Stimulated activated memory B cell treated with anti-CD40 and anti-IgM and Interleukin-4, amounts not matched to agents 10 μg/mL and 1 μg/mL and 100 μg/mL, for 72 hours (primary cell): ENCODE results near the gene CREB3L2.
"Not testable (repeated sequence)": the region's sequence is repeated elsewhere in the genome, so short reads cannot be mapped to it uniquely, and the experiment has no call there.

Experiments
- ATAC-seq: fragments of 150-1000 bp; cut with Tn5 transposase; 2 replicates; pipeline ENCODE4 v1.10.0; 2021
- H3K27ac Mint-ChIP-seq: one replicate; pipeline ENCODE4 v1.8.0; 2022; ENCODE audit warnings: mild to moderate bottlenecking, mixed read lengths
- H3K27me3 Mint-ChIP-seq: one replicate; pipeline ENCODE4 v1.8.0; 2022; ENCODE audit warnings: mixed read lengths
- H3K36me3 Mint-ChIP-seq: one replicate; pipeline ENCODE4 v1.8.0; 2022; ENCODE audit warnings: mixed read lengths
- H3K4me1 Mint-ChIP-seq: one replicate; pipeline ENCODE4 v1.8.0; 2022; ENCODE audit warnings: mixed read lengths
- H3K4me3 Mint-ChIP-seq: one replicate; pipeline ENCODE4 v1.8.0; 2022; ENCODE audit warnings: mild to moderate bottlenecking, moderate library complexity, mixed read lengths
- H3K9me3 Mint-ChIP-seq: one replicate; pipeline ENCODE4 v1.8.0; 2022; ENCODE audit warnings: mixed read lengths

Gene CREB3L2

GRCh38 chr7:137913985-137914384, 87.9 kb downstream of the CREB3L2 start:
- Mint-ChIP-seq H3K4me3 (no peak overlapping the region), H3K9me3 (no peaks in the 10 kb centered on the region), H3K36me3 (peaks cover 37% of the 10 kb centered on the region), H3K27me3 (no peaks in the 10 kb centered on the region), H3K4me1 (no peaks in the 10 kb centered on the region), H3K27ac (no peak overlapping the region)
- no peak for ATAC-seq

DNA sequence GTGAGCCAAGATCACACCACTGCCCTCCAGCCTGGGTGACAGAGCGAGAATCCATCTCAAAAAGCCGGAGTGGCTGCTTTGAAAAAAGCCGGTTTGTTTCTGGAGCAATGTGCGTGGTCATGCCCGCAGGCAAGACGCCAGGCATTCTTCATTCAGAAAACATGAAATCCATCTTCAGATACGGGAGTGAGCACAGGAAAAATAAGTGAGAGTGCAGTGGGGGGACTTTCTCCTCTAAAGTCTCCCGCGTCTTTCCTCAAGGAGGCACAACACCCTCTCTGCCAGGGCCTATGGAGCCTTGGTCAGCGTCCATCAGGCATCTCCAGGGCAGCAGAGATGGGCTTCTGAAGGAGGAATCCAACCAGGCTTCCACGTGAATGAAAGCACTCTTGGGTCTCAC, 92.8 kb downstream of the CREB3L2 start:
- Mint-ChIP-seq H3K4me3 (no peak overlapping the region), H3K27ac (no peak overlapping the region), H3K4me1 (no peaks in the 10 kb centered on the region), H3K36me3 (peaks cover 49% of the 10 kb centered on the region), H3K27me3 (no peaks in the 10 kb centered on the region), H3K9me3 (peaks cover 5% of the 10 kb centered on the region)
- no peak for ATAC-seq

DNA sequence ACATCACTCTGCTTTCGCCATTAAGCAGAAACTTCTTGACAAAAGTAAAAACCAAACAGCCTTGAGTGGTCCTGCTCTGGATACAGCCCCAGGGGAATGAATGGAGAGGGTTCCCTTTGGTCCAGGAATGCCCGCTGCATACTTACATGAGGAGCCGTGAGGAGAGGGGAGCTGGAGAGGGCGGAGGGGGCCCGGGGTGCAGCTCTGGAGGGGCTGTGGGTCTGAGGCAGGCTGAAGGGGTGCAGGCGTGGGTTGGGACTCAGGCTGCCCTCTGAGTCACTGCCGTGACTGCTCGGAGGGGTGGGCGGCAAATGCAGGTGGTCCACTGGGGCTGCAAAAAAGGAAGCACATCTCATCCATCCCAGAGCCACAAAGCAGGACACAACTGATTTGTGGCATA, 93.8 kb downstream of the CREB3L2 start:
- Mint-ChIP-seq H3K4me3 (no peak overlapping the region), H3K4me1 (peaks cover 7% of the 10 kb centered on the region), H3K27ac (no peak overlapping the region), H3K36me3 (peaks cover 49% of the 10 kb centered on the region), H3K27me3 (no peaks in the 10 kb centered on the region), H3K9me3 (peaks cover 5% of the 10 kb centered on the region)
- no peak for ATAC-seq

GRCh38 chr7:137906636-137907035, 95.2 kb downstream of the CREB3L2 start:
- H3K4me1 Mint-ChIP-seq, H3K27me3 Mint-ChIP-seq, ATAC-seq, H3K9me3 Mint-ChIP-seq, H3K4me3 Mint-ChIP-seq, H3K27ac Mint-ChIP-seq: not testable (repeated sequence)
- peaks cover 44% of the 10 kb centered on the region for H3K36me3 Mint-ChIP-seq

GRCh38 chr7:137904833-137905232, 97.1 kb downstream of the CREB3L2 start:
- no peaks in the 10 kb centered on the region for H3K27me3 Mint-ChIP-seq
- no peak overlapping the region for H3K27ac Mint-ChIP-seq
- peaks cover 5% of the 10 kb centered on the region for H3K9me3 Mint-ChIP-seq
- ATAC-seq = no peak
- peaks cover 38% of the 10 kb centered on the region for H3K36me3 Mint-ChIP-seq
- H3K4me3 Mint-ChIP-seq = no peak overlapping the region
- H3K4me1 Mint-ChIP-seq = peaks cover 7% of the 10 kb centered on the region

GRCh38 chr7:137903382-137904169, 98.3 kb downstream of the CREB3L2 start:
- peaks cover 5% of the 10 kb centered on the region for H3K9me3 Mint-ChIP-seq
- no peak overlapping the region for H3K27ac Mint-ChIP-seq
- no peaks in the 10 kb centered on the region for H3K27me3 Mint-ChIP-seq
- H3K4me1 Mint-ChIP-seq = peaks cover 17% of the 10 kb centered on the region
- peak; percentile 84 for ATAC-seq
- H3K36me3 Mint-ChIP-seq = peaks cover 35% of the 10 kb centered on the region
- no peak overlapping the region for H3K4me3 Mint-ChIP-seq

- Mint-ChIP-seq H3K4me3 (no peak overlapping the region), H3K4me1 (peaks cover 29% of the 10 kb centered on the region), H3K9me3 (no peaks in the 10 kb centered on the region), H3K27ac (no peak overlapping the region), H3K27me3 (no peaks in the 10 kb centered on the region), H3K36me3 (peaks cover 21% of the 10 kb centered on the region)
- no peak for ATAC-seq
These were observed 101.7 kb downstream of the CREB3L2 start for GRCh38 chr7:137900137-137900536.

DNA sequence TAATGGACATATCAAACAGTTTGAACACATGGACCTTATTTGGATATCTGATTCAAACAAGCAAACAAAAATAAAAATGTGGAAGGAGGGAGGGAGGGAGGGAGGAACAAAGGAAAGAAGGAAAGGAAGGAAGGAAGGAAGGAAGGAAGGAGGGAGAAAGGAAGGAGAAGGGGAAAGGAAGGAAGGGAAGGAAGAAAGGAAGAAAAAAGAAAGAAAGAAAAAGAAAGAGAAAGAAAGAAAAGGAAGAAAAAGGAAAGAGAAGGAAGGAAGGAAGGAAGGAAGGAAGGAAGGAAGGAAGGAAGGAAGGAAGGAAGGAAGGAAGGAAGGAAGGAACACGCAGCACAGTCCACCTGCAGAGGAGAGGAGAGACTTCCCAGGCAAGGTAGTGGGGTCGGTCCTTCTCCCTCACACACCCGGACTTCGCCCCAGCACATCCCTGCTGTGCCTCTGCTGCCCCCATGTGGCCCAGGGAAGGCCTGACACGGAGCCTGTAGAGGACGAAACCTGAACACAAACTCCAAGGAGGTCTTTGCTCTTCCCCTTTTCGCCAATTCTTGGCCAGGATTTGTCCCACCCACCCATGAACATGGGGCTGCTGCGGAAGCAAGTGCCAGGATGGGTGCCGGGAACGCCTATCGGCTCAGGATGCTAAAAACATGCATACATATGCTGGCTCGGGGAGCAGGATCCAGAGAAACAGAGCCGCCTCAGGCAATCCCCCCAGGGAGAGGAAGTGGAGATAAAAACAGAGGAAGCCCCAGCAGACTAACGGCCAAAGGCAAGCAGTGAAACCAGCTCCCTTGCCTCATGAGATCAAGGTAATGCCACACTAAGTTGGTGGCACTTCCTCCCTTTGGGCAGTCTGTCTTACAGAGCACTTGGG, 102.8 kb downstream of the CREB3L2 start:
- Mint-ChIP-seq H3K4me3 (peak overlapping the region; percentile 67), H3K36me3 (peaks cover 26% of the 10 kb centered on the region), H3K27ac (peak overlapping the region; percentile 41), H3K4me1 (peaks cover 29% of the 10 kb centered on the region), H3K9me3 (no peaks in the 10 kb centered on the region), H3K27me3 (no peaks in the 10 kb centered on the region)
- peak; percentile 92 for ATAC-seq

DNA sequence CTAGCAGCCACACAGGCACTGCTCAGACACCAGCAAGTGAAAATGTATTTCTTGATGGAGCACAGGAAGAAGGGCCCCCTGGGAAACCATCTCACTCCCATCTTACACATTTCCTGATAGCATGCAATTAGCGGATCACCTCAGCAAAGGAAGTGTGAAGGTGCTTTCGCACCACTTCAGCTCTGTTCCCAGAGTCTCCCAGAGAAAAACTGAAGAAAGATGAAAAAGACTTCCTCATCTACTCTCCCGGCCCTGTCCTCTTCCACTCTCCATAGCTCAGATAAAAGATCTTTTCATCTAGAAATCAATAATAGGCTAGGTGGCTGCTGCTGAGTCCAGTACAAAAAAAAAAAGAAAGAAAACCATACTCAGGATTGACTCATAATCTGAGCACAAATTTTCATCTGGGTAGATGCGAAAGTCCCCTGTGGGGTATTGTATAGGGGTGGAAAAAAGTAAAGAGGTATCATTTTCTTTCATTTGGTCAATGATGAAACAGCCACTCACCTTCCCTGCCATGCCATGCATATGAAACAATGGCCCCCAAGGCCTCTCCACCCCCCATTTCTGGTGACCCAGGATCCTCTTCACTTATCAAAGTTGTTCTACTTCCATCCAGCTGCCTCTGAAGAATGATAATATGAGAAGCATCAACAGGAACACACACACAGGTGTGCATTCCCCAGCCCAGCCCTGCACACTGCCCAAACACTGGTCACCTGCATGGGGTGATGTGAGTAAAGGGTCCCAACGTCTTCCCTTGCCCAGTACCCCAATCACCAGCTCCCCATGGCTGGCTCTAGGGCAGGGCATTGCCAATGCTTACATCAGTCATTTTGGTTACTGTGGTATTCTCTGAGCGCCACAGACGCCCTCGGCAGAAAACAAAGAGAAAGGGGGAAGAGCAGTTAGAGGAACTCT, 106.3 kb downstream of the CREB3L2 start:
- peak; percentile 74 for ATAC-seq
- Mint-ChIP-seq H3K9me3 (no peaks in the 10 kb centered on the region), H3K4me1 (peaks cover 22% of the 10 kb centered on the region), H3K36me3 (peaks cover 44% of the 10 kb centered on the region), H3K27ac (peak overlapping the region; percentile 37), H3K4me3 (no peak overlapping the region), H3K27me3 (no peaks in the 10 kb centered on the region)

- Mint-ChIP-seq H3K27me3 (no peaks in the 10 kb centered on the region), H3K9me3 (no peaks in the 10 kb centered on the region), H3K4me3 (no peak overlapping the region), H3K36me3 (peaks cover 53% of the 10 kb centered on the region), H3K4me1 (peaks cover 13% of the 10 kb centered on the region), H3K27ac (no peak overlapping the region)
- no peak for ATAC-seq
These were observed 108.6 kb downstream of the CREB3L2 start for GRCh38 chr7:137893143-137893742.

- H3K36me3 Mint-ChIP-seq = peaks cover 56% of the 10 kb centered on the region
- peaks cover 11% of the 10 kb centered on the region for H3K4me1 Mint-ChIP-seq
- H3K4me3 Mint-ChIP-seq = no peak overlapping the region
- no peaks in the 10 kb centered on the region for H3K27me3 Mint-ChIP-seq
- H3K9me3 Mint-ChIP-seq = no peaks in the 10 kb centered on the region
- H3K27ac Mint-ChIP-seq = no peak overlapping the region
- no peak for ATAC-seq
These were observed 110.8 kb downstream of the CREB3L2 start for GRCh38 chr7:137891016-137891655.

GRCh38 chr7:137890449-137890921, 111.4 kb downstream of the CREB3L2 start:
- H3K9me3 Mint-ChIP-seq = no peaks in the 10 kb centered on the region
- no peaks in the 10 kb centered on the region for H3K27me3 Mint-ChIP-seq
- H3K36me3 Mint-ChIP-seq = peaks cover 55% of the 10 kb centered on the region
- no peak overlapping the region for H3K4me3 Mint-ChIP-seq
- no peak for ATAC-seq
- H3K4me1 Mint-ChIP-seq = peaks cover 7% of the 10 kb centered on the region
- H3K27ac Mint-ChIP-seq = no peak overlapping the region

GRCh38 chr7:137888241-137888640, 113.6 kb downstream of the CREB3L2 start:
- no peaks in the 10 kb centered on the region for H3K9me3 Mint-ChIP-seq
- no peak overlapping the region for H3K4me3 Mint-ChIP-seq
- H3K36me3 Mint-ChIP-seq = peaks cover 56% of the 10 kb centered on the region
- no peaks in the 10 kb centered on the region for H3K27me3 Mint-ChIP-seq
- H3K27ac Mint-ChIP-seq = no peak overlapping the region
- ATAC-seq = no peak
- H3K4me1 Mint-ChIP-seq = peaks cover 7% of the 10 kb centered on the region

- no peaks in the 10 kb centered on the region for H3K9me3 Mint-ChIP-seq
- H3K4me1 Mint-ChIP-seq = peaks cover 7% of the 10 kb centered on the region
- H3K27me3 Mint-ChIP-seq = no peaks in the 10 kb centered on the region
- peaks cover 64% of the 10 kb centered on the region for H3K36me3 Mint-ChIP-seq
- no peak for ATAC-seq
- no peak overlapping the region for H3K4me3 Mint-ChIP-seq
- H3K27ac Mint-ChIP-seq = no peak overlapping the region
These were observed 115.1 kb downstream of the CREB3L2 start for GRCh38 chr7:137886746-137887145.
